ENCODE results near the gene PRPSAP1.

PRPSAP1 gene

DNA sequence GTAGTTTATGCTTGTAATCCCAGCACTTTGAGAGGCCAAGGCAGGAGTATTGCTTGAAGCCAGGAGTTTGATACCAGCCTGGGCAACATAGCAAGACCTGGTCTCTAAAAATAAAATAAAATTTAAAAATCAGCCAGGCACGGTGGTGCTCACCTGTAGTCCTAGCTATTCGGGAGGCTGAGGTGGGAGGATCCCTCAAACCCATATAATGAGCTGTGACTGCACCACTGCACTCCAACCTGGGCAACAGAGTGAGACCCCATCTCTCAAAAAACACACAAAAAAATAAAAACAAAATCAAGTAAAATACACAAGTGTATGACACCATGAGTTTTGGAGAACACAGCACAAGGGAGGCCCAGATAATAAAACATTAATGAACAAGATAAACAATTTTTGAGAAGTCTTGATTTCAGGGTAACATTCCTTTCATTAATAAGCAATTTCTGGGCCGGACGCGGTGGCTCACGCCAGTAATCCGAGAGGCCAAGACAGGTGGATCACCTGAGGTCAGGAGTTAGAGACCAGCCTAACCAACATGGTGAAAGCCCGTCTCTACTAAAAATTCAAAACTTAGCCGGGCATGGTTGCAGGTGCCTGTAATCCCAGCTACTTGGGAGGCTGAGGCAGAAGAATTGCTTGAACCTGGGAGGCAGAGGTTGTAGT, 17.9 kb downstream of the PRPSAP1 start:
- in situ Hi-C loops (cut with HindIII; ENCODE audit: low sequenced_read_pairs): no loop called here
- no peak for TF ChIP-seq CTCF (IDR thresholded peaks at IDR 0.05; ENCODE audit: low read depth, low read length)
- DNase-seq (ENCODE audit: low read depth, low spot score): no peak
- H3K4me3 ChIP-seq (ENCODE audit: low read depth, low read length): no peak overlapping the region

GRCh38 chr17:76333673-76334505, 19.8 kb downstream of the PRPSAP1 start:
- in situ Hi-C loops (cut with HindIII; ENCODE audit: low sequenced_read_pairs): no loop called here
- DNase-seq (ENCODE audit: low read depth, low spot score): no peak
- no peak for TF ChIP-seq CTCF (IDR thresholded peaks at IDR 0.05; ENCODE audit: low read depth, low read length)
- H3K4me3 ChIP-seq (ENCODE audit: low read depth, low read length): no peak overlapping the region

- TF ChIP-seq CTCF (IDR thresholded peaks at IDR 0.05; ENCODE audit: low read depth, low read length): no peak
- no peak for DNase-seq (ENCODE audit: low read depth, low spot score)
- no peak overlapping the region for H3K4me3 ChIP-seq (ENCODE audit: low read depth, low read length)
- in situ Hi-C loops (cut with HindIII; ENCODE audit: low sequenced_read_pairs): no loop called here
These were observed 22.6 kb downstream of the PRPSAP1 start for GRCh38 chr17:76331083-76331482.

GRCh38 chr17:76329664-76330063, 24.1 kb downstream of the PRPSAP1 start:
- no peak for TF ChIP-seq CTCF (IDR thresholded peaks at IDR 0.05; ENCODE audit: low read depth, low read length)
- in situ Hi-C loops (cut with HindIII; ENCODE audit: low sequenced_read_pairs): no loop called here
- no peak overlapping the region for H3K4me3 ChIP-seq (ENCODE audit: low read depth, low read length)
- DNase-seq (ENCODE audit: low read depth, low spot score): no peak

- no peak for TF ChIP-seq CTCF (IDR thresholded peaks at IDR 0.05; ENCODE audit: low read depth, low read length)
- no peak overlapping the region for H3K4me3 ChIP-seq (ENCODE audit: low read depth, low read length)
- DNase-seq (ENCODE audit: low read depth, low spot score): no peak
- in situ Hi-C loops (cut with HindIII; ENCODE audit: low sequenced_read_pairs): no loop called here
These were observed 26.0 kb downstream of the PRPSAP1 start for GRCh38 chr17:76327696-76328095.

GRCh38 chr17:76326306-76326705, 27.4 kb downstream of the PRPSAP1 start:
- H3K4me3 ChIP-seq (ENCODE audit: low read depth, low read length): no peak overlapping the region
- TF ChIP-seq CTCF (IDR thresholded peaks at IDR 0.05; ENCODE audit: low read depth, low read length): no peak
- no peak for DNase-seq (ENCODE audit: low read depth, low spot score)
- in situ Hi-C loops (cut with HindIII; ENCODE audit: low sequenced_read_pairs): no loop called here

Measured in astrocyte of the spinal cord (primary cell).